Activated CD8-positive, alpha-beta memory T cell treated with anti-CD3 and anti-CD28 coated beads for 1 hour (primary cell): ENCODE results near the gene DHX9.

Experiments
- DNase-seq, 2 donors: peaks; one replicate each; pipeline ENCODE4 v3.0.0-alpha.2; 2020; ENCODE audit warnings: low read depth in 1 of 2; ENCODE audit errors: extremely low read depth in 1 of 2

Gene DHX9

GRCh38 chr1:182839209-182840066 lies at the start of gene DHX9:
DHX9 (plus strand) TSS chr1:182839347; CDS start chr1:182842567, 3,220 bp downstream.
- peak; percentile 83 to 95 for DNase-seq

GRCh38 chr1:182791281-182792179 lies 47.6 kb upstream of the DHX9 start:
- no peak for DNase-seq

GRCh38 chr1:182794091-182794490 lies 45.1 kb upstream of the DHX9 start:
- DNase-seq, result no peak

- no peak for DNase-seq
Measured at GRCh38 chr1:182794676-182795201, 44.4 kb upstream of the DHX9 start.

- DNase-seq, result no peak
Measured at GRCh38 chr1:182795563-182796228, 43.5 kb upstream of the DHX9 start.

GRCh38 chr1:182802006-182802803 lies 36.9 kb upstream of the DHX9 start:
- no peak for DNase-seq

GRCh38 chr1:182803846-182804245 lies 35.3 kb upstream of the DHX9 start:
- no peak for DNase-seq

GRCh38 chr1:182806015-182806678 lies 33.0 kb upstream of the DHX9 start:
- DNase-seq, result no peak

- no peak for DNase-seq
Measured at GRCh38 chr1:182807907-182808306, 31.2 kb upstream of the DHX9 start.

- DNase-seq, result no peak
Measured at GRCh38 chr1:182809414-182809957, 29.7 kb upstream of the DHX9 start.

- no peak for DNase-seq
Measured at GRCh38 chr1:182811975-182812722, 27.0 kb upstream of the DHX9 start.

- DNase-seq, result no peak
Measured at GRCh38 chr1:182816863-182817262, 22.3 kb upstream of the DHX9 start.

GRCh38 chr1:182817802-182818201 lies 21.3 kb upstream of the DHX9 start:
- no peak for DNase-seq

- DNase-seq, result no peak
Measured at GRCh38 chr1:182823220-182823619, 15.9 kb upstream of the DHX9 start.

GRCh38 chr1:182826892-182827291 lies 12.3 kb upstream of the DHX9 start:
- no peak for DNase-seq

GRCh38 chr1:182829285-182829932 lies 9.7 kb upstream of the DHX9 start:
- DNase-seq, result no peak

- DNase-seq, result no peak
Measured at GRCh38 chr1:182833271-182833670, 5.9 kb upstream of the DHX9 start.

GRCh38 chr1:182834326-182834725 lies 4.8 kb upstream of the DHX9 start:
- DNase-seq, result no peak
